ENCODE results near the gene TRAPPC3L. TPM values are rescaled to one million over a fixed set of nuclear protein-coding genes. Genes with fewer than 3 reads are reported as not detected.

The TRAPPC3L gene
- total RNA-seq, 1 experiment from 2014 or later: not detected

DNA sequence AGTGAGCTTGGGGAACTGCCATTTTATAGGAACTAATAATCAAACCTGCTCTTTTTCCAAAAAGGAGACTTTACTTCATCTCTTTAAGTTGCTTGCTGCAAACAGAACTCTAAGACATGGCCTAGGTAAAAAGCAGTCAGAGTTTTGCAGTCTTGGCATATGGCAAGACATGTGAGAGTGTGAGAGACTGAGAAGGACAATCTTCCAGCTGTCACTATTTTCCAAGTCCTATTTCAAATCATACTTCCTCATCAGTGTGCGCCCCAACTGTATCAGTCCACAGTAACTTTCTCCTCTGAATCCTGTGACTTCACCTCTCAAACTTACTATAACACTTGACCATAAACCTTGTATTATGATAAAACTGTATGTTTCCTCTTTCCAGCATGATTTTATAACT lies 74.0 kb downstream of the TRAPPC3L start:
- DNase-seq (ENCODE audit: low read depth, low spot score) (no peak), ATAC-seq (no peak)
- BruUV-seq (replicated peaks): no TSS peak
- no peaks in the 10 kb centered on the region for H3K9me3 ChIP-seq (ENCODE audit: control insufficient read depth, insufficient read depth, low read depth, low read length)
- H3K4me3 ChIP-seq (ENCODE audit: low read depth in 2 of 2, low read length in 2 of 2): no peak overlapping the region
- intact Hi-C loops (cut with micrococcal nuclease; ENCODE audit: unreplicated experiment): no loop called here
- no peaks in the 10 kb centered on the region for H3K4me1 ChIP-seq (ENCODE audit: control insufficient read depth, insufficient read depth, low read length)
- CTCF ChIA-PET: no interaction called here
- H3K36me3 ChIP-seq (ENCODE audit: control insufficient read depth, insufficient read depth, low read length): no peaks in the 10 kb centered on the region
- no peak for TF ChIP-seq POLR2AphosphoS5 (IDR thresholded peaks at IDR 0.05; ENCODE audit: low read depth, low read length)
- no peak for TF ChIP-seq SIN3A (IDR thresholded peaks at IDR 0.05; ENCODE audit: borderline replicate concordance, insufficient read depth, low read depth, low read length)
- TF ChIP-seq, protein P1, sequence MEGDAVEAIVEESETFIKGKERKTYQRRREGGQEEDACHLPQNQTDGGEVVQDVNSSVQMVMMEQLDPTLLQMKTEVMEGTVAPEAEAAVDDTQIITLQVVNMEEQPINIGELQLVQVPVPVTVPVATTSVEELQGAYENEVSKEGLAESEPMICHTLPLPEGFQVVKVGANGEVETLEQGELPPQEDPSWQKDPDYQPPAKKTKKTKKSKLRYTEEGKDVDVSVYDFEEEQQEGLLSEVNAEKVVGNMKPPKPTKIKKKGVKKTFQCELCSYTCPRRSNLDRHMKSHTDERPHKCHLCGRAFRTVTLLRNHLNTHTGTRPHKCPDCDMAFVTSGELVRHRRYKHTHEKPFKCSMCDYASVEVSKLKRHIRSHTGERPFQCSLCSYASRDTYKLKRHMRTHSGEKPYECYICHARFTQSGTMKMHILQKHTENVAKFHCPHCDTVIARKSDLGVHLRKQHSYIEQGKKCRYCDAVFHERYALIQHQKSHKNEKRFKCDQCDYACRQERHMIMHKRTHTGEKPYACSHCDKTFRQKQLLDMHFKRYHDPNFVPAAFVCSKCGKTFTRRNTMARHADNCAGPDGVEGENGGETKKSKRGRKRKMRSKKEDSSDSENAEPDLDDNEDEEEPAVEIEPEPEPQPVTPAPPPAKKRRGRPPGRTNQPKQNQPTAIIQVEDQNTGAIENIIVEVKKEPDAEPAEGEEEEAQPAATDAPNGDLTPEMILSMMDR (IDR thresholded peaks at IDR 0.05): no peak
- TF ChIP-seq, protein P2, sequence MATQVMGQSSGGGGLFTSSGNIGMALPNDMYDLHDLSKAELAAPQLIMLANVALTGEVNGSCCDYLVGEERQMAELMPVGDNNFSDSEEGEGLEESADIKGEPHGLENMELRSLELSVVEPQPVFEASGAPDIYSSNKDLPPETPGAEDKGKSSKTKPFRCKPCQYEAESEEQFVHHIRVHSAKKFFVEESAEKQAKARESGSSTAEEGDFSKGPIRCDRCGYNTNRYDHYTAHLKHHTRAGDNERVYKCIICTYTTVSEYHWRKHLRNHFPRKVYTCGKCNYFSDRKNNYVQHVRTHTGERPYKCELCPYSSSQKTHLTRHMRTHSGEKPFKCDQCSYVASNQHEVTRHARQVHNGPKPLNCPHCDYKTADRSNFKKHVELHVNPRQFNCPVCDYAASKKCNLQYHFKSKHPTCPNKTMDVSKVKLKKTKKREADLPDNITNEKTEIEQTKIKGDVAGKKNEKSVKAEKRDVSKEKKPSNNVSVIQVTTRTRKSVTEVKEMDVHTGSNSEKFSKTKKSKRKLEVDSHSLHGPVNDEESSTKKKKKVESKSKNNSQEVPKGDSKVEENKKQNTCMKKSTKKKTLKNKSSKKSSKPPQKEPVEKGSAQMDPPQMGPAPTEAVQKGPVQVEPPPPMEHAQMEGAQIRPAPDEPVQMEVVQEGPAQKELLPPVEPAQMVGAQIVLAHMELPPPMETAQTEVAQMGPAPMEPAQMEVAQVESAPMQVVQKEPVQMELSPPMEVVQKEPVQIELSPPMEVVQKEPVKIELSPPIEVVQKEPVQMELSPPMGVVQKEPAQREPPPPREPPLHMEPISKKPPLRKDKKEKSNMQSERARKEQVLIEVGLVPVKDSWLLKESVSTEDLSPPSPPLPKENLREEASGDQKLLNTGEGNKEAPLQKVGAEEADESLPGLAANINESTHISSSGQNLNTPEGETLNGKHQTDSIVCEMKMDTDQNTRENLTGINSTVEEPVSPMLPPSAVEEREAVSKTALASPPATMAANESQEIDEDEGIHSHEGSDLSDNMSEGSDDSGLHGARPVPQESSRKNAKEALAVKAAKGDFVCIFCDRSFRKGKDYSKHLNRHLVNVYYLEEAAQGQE (IDR thresholded peaks at IDR 0.05; ENCODE audit: insufficient read depth in 1 of 2, low read depth in 2 of 2, low read length in 1 of 2): no peak
- TF ChIP-seq TCF7L2 (IDR thresholded peaks at IDR 0.05; ENCODE audit: low read depth, low read length): no peak
- H3K27me3 ChIP-seq (ENCODE audit: control insufficient read depth, insufficient read depth, low read length): peaks cover 20% of the 10 kb centered on the region
- in situ Hi-C loops (cut with HindIII; ENCODE audit: low pct_unique_long_range_greater_than_20kb, low sequenced_read_pairs): no loop called here
- POLR2A ChIA-PET: interaction anchor here (0.6 kb wide), 1 partner anchor 20 kb away, joined by 3 read pairs; no protein-coding TSS in a partner anchor
- no peak overlapping the region for H3K27ac ChIP-seq (ENCODE audit: low read length)

DNA sequence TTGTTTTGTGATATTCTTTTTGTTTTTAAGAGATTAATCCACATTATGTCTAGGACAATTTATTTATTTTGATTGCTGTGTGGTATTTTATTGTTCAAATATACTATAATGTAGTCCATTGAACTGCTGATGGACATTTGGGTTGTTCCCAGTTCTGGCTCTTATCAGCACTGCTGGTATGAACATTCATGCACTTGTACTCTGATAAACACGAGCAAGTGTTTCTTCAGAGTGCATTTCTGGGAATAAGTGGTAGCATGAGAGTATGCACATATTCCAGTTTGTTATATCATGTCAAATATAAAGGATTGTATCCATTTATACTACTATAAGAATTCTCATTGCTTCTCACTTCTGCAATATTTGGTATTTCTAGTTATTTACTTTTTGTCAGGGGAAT lies 77.2 kb downstream of the TRAPPC3L start:
- no peak for ATAC-seq
- intact Hi-C loops (cut with micrococcal nuclease; ENCODE audit: unreplicated experiment) (no loop called here), in situ Hi-C loops (cut with HindIII; ENCODE audit: low pct_unique_long_range_greater_than_20kb, low sequenced_read_pairs) (no loop called here)
- no peak overlapping the region for H3K27ac ChIP-seq (ENCODE audit: low read length)
- no peak for DNase-seq (ENCODE audit: low read depth, low spot score)
- no TSS peak for BruUV-seq (replicated peaks)
- ChIA-PET CTCF (no interaction called here), POLR2A (no interaction called here)
- H3K36me3 ChIP-seq (ENCODE audit: control insufficient read depth, insufficient read depth, low read length): no peaks in the 10 kb centered on the region
- peaks cover 31% of the 10 kb centered on the region for H3K27me3 ChIP-seq (ENCODE audit: control insufficient read depth, insufficient read depth, low read length)
- no peaks in the 10 kb centered on the region for H3K4me1 ChIP-seq (ENCODE audit: control insufficient read depth, insufficient read depth, low read length)
- H3K9me3 ChIP-seq (ENCODE audit: control insufficient read depth, insufficient read depth, low read depth, low read length): no peaks in the 10 kb centered on the region
- H3K4me3 ChIP-seq (ENCODE audit: low read depth in 2 of 2, low read length in 2 of 2): no peak overlapping the region
- no peak for TF ChIP-seq TCF7L2 (IDR thresholded peaks at IDR 0.05; ENCODE audit: low read depth, low read length)
- TF ChIP-seq, protein P1 (IDR thresholded peaks at IDR 0.05): no peak
- TF ChIP-seq POLR2AphosphoS5 (IDR thresholded peaks at IDR 0.05; ENCODE audit: low read depth, low read length): no peak
- TF ChIP-seq, protein P2 (IDR thresholded peaks at IDR 0.05; ENCODE audit: insufficient read depth in 1 of 2, low read depth in 2 of 2, low read length in 1 of 2): no peak
- TF ChIP-seq SIN3A (IDR thresholded peaks at IDR 0.05; ENCODE audit: borderline replicate concordance, insufficient read depth, low read depth, low read length): no peak
